K562 (cell line): Measurements from ENCODE around the gene PRSS22. TPM values are rescaled to one million over a fixed set of nuclear protein-coding genes. Genes with fewer than 3 reads are reported as not detected.

Source experiments
- PRPF4 ChIP-seq: fragments of 200-400 bp; formaldehyde crosslinking; IDR thresholded peaks from one replicate; pipeline ENCODE4 v1.6.1; 2017; ENCODE audit warnings: low read length, low read depth, mild to moderate bottlenecking; ENCODE audit not compliant: insufficient read depth, poor library complexity, severe bottlenecking
- RBFOX2 ChIP-seq: fragments of 200-400 bp; formaldehyde crosslinking; IDR thresholded peaks from 2 replicates; pipeline ENCODE4 v1.6.1; 2017; ENCODE audit warnings: low read depth, mild to moderate bottlenecking, low read length, moderate library complexity
- THRAP3 ChIP-seq: fragments of 450-650 bp; IDR thresholded peaks from 2 replicates; pipeline ENCODE4 v1.6.1; 2016; ENCODE audit warnings: mild to moderate bottlenecking, inconsistent platforms, borderline replicate concordance
- ZKSCAN8 ChIP-seq: fragments of 200-800 bp; sonication (Bioruptor generic); IDR thresholded peaks from 2 replicates; pipeline ENCODE4 v1.6.1; 2016; ENCODE audit warnings: missing genetic modification characterization, missing compliant biosample characterization
- ZNF174 ChIP-seq: fragments of 250-450 bp; sonication (Bioruptor Pico); IDR thresholded peaks from 2 replicates; pipeline ENCODE4 v1.4.0; 2020; ENCODE audit warnings: mild to moderate bottlenecking
- ZNF586 ChIP-seq: fragments of 450-650 bp; formaldehyde crosslinking; conservative IDR thresholded peaks from 2 replicates; pipeline ENCODE4 v1.4.0; 2020; ENCODE audit warnings: mild to moderate bottlenecking, moderate library complexity
- polyA plus RNA-seq, 8 experiments: library from polyadenylated mRNA; depleted of rRNA in 4 of 8; stranded (reverse) in 5 of 8; unstranded in 3 of 8; fragments of >200 nt; fragmentation: Nextera tagmentation in 2 of 8; fragmentation: Illumina TruSeq in 1 of 8; extraction: Ambion mirVana in 2 of 8; extraction: Trizol in 1 of 8; gene quantifications; 2 replicates each; pipeline versions ENCODE4 v1.2.1 to v1.2.3, GENCODE V29; 2011 to 2014; ENCODE audit warnings: inconsistent platforms in 1 of 8, missing spikeins in 1 of 8
- total RNA-seq, 7 experiments: library from RNA; depleted of rRNA in 6 of 7; stranded (reverse); fragments of >200 nt in 6 of 7; fragmentation: Illumina TruSeq in 2 of 7; extraction: Trizol in 2 of 7; gene quantifications; 2 replicates each; pipeline versions ENCODE4 v1.2.1 to v1.2.3, GENCODE V29; 2011 to 2021; ENCODE audit warnings: low replicate concordance in 1 of 7
- TF ChIP-seq, protein P1 (sequence below): fragments of 450-650 bp; formaldehyde crosslinking; IDR thresholded peaks from 2 replicates; pipeline ENCODE4 v1.4.0; 2020; ENCODE audit warnings: mild to moderate bottlenecking, moderate library complexity
- TF ChIP-seq, protein P2 (sequence below): fragments of 250-450 bp; sonication (Bioruptor Pico); IDR thresholded peaks from 2 replicates; pipeline ENCODE4 v1.8.0; 2021; ENCODE audit warnings: borderline replicate concordance, mild to moderate bottlenecking, moderate library complexity; ENCODE audit not compliant: poor library complexity, severe bottlenecking
- TF ChIP-seq, protein P3 (sequence below): fragments of 450-650 bp; IDR thresholded peaks from one replicate; pipeline ENCODE4 v1.6.1; 2018; ENCODE audit warnings: mild to moderate bottlenecking, moderate library complexity; ENCODE audit not compliant: partially characterized antibody

Gene PRSS22
- total and polyA plus RNA-seq, 9 of the 15 experiments (the other 6 are each of a cell fraction or from before 2014, with no cell fraction given): 0.13 to 0.42 TPM; not detected in 7

DNA sequence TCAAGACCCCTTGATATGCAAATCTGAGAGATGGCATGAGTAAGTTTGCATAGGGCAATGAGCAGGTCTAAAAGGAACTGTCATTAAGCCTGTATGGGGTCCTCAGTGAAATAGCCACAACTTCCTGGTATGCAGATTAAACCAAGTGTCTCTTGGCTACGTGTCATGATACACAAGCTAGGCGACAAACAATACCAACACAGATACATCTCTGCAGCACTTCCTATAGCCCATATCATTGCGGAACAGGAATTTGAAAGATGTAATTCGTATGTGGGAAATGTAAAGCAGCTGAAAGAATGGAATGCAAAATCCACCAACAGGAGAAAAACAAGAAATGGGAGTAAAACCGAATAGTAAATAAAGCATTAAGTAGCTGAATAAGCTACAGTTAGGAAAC is 12.9 kb downstream of the PRSS22 start (continued):
- TF ChIP-seq, protein P1, sequence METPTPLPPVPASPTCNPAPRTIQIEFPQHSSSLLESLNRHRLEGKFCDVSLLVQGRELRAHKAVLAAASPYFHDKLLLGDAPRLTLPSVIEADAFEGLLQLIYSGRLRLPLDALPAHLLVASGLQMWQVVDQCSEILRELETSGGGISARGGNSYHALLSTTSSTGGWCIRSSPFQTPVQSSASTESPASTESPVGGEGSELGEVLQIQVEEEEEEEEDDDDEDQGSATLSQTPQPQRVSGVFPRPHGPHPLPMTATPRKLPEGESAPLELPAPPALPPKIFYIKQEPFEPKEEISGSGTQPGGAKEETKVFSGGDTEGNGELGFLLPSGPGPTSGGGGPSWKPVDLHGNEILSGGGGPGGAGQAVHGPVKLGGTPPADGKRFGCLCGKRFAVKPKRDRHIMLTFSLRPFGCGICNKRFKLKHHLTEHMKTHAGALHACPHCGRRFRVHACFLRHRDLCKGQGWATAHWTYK (CRISPR knock-in tag): no peak
- TF ChIP-seq PRPF4: no peak
- TF ChIP-seq RBFOX2: no peak
- no peak for TF ChIP-seq ZKSCAN8 (CRISPR knock-in tag)
- TF ChIP-seq THRAP3: no peak
- TF ChIP-seq, protein P2, sequence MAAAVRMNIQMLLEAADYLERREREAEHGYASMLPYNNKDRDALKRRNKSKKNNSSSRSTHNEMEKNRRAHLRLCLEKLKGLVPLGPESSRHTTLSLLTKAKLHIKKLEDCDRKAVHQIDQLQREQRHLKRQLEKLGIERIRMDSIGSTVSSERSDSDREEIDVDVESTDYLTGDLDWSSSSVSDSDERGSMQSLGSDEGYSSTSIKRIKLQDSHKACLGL: no peak
- TF ChIP-seq, protein P3, sequence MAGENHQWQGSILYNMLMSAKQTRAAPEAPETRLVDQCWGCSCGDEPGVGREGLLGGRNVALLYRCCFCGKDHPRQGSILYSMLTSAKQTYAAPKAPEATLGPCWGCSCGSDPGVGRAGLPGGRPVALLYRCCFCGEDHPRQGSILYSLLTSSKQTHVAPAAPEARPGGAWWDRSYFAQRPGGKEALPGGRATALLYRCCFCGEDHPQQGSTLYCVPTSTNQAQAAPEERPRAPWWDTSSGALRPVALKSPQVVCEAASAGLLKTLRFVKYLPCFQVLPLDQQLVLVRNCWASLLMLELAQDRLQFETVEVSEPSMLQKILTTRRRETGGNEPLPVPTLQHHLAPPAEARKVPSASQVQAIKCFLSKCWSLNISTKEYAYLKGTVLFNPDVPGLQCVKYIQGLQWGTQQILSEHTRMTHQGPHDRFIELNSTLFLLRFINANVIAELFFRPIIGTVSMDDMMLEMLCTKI: no peak
- TF ChIP-seq ZNF586 (CRISPR knock-in tag): no peak
- TF ChIP-seq ZNF174: no peak
